Effector CD8-positive, alpha-beta T cell (primary cell): ENCODE measurements around the gene FAM193A.
"Not testable (repeated sequence)": the region's sequence is repeated elsewhere in the genome, so short reads cannot be mapped to it uniquely, and the experiment has no call there.

ENCODE experiments used
- DNase-seq: peaks from one replicate; lab custom pipeline; 2025; lab: John Stamatoyannopoulos, UW

FAM193A gene

GRCh38 chr4:2608291-2608690 is 71.8 kb downstream of the FAM193A start:
- DNase-seq = no peak

- DNase-seq = no peak
Measured at GRCh38 chr4:2615821-2616220, 79.4 kb downstream of the FAM193A start.

- DNase-seq = no peak
Measured at GRCh38 chr4:2617955-2618354, 81.5 kb downstream of the FAM193A start.

GRCh38 chr4:2618729-2619128 is 82.3 kb downstream of the FAM193A start:
- DNase-seq = not testable (repeated sequence)

GRCh38 chr4:2619459-2619858 is 83.0 kb downstream of the FAM193A start:
- no peak for DNase-seq

- DNase-seq = no peak
Measured at GRCh38 chr4:2621419-2621818, 85.0 kb downstream of the FAM193A start.

GRCh38 chr4:2623442-2623841 is 87.0 kb downstream of the FAM193A start:
- DNase-seq = no peak

GRCh38 chr4:2624782-2625530 is 88.5 kb downstream of the FAM193A start:
- DNase-seq = no peak

- no peak for DNase-seq
Measured at GRCh38 chr4:2626231-2626630, 89.8 kb downstream of the FAM193A start.

GRCh38 chr4:2630556-2631273 is 94.3 kb downstream of the FAM193A start:
- DNase-seq = no peak

GRCh38 chr4:2634014-2634413 is 97.6 kb downstream of the FAM193A start:
- DNase-seq = no peak

- DNase-seq = no peak
Measured at GRCh38 chr4:2636331-2636730, 99.9 kb downstream of the FAM193A start.

- not testable (repeated sequence) for DNase-seq
Measured at GRCh38 chr4:2636994-2637393, 100.5 kb downstream of the FAM193A start.

GRCh38 chr4:2637956-2638552 is 101.6 kb downstream of the FAM193A start:
- no peak for DNase-seq

GRCh38 chr4:2638730-2639129 is 102.3 kb downstream of the FAM193A start:
- DNase-seq = no peak

- no peak for DNase-seq
Measured at GRCh38 chr4:2642968-2643367, 106.5 kb downstream of the FAM193A start.

GRCh38 chr4:2643555-2643954 is 107.1 kb downstream of the FAM193A start:
- no peak for DNase-seq

GRCh38 chr4:2646396-2647149 is 110.1 kb downstream of the FAM193A start:
- no peak for DNase-seq

GRCh38 chr4:2647403-2648158 is 111.1 kb downstream of the FAM193A start:
- DNase-seq = no peak

GRCh38 chr4:2648159-2648814 is 111.8 kb downstream of the FAM193A start:
- DNase-seq = no peak

GRCh38 chr4:2649604-2650114 is 113.2 kb downstream of the FAM193A start:
- DNase-seq = no peak
